HL-60 (cell line): ENCODE results near the gene PIGR.

Experiments
- CTCF ChIP-seq: IDR thresholded peaks from one replicate; pipeline ENCODE4 v1.5.1; 2011; ENCODE audit warnings: low read length, control low read depth, inconsistent platforms; ENCODE audit not compliant: insufficient read depth
- POLR2AphosphoS5 ChIP-seq: IDR thresholded peaks from 2 replicates; pipeline ENCODE4 v1.6.1; 2012; ENCODE audit warnings: low read depth
- REST ChIP-seq: IDR thresholded peaks from 2 replicates; pipeline ENCODE4 v1.6.1; 2012; ENCODE audit warnings: low read depth; ENCODE audit not compliant: insufficient replicate concordance

GRCh38 chr1:206969090-206969489 lies 22.8 kb upstream of the PIGR start:
- TF ChIP-seq CTCF: no peak
- no peak for TF ChIP-seq POLR2AphosphoS5
- no peak for TF ChIP-seq REST
